HG02759 (cell line): ENCODE measurements around the gene ESRP2.

Experiments
- ATAC-seq: cut with Tn5 transposase; IDR thresholded peaks from one replicate; pipeline ENCODE4 v1.9.1; 2021; ENCODE audit warnings: mild to moderate bottlenecking, moderate library complexity; ENCODE audit not compliant: unreplicated experiment

ESRP2 gene

DNA sequence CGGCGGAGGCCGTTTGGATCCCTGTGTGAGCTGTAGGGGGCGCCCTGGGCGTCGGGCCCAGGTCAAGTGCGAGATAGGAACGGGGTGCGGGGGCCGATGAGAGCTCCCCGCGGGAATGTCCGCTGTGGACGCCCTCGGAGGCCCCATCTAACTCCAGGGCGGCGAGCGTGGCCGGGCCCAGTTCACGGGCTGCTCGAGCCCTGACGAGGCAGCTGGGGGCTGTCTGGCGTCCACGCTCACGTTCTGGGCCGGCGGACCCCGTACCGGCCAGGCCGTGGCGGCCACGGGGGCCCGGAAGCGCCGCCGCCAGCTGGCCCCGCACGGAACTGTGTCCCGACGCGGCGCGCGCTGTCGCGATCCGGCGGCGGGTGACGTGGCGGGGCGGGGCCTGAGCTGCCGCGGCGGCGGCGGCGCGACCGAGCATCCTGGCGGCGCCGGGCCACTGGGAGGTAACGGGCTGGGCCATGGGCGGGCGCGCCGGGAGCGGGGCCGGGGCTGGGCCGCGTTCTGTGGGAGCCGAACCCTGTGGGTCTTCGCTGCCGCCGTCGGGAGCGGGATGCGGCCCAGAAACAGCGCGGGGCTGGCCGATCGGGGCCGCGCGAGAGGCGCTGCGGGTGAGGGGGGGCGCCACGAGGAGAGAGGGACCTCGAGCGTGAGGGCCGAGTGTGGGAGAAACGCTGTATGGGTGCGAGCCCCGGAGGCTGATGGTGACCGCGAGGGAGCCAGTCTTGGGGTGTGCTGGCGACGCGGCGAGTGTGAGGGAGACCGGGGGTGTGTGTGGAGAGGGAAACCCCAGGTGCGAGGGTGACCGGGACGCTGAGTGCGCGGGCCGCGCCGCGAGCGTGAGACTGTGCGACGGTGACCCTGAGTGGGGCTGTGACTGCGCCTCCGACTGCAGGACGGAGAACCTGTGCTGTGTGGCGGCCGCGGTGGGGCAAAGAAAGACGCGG, 28.5 kb upstream of the ESRP2 start, which contains the start of gene SLC7A6:
Gene SLC7A6, plus strand, starts transcription at position 399 of the 950 bp plus-strand sequence. CDS start 10,201 bp downstream, outside the sequence.
- peak; percentile 73 for ATAC-seq

DNA sequence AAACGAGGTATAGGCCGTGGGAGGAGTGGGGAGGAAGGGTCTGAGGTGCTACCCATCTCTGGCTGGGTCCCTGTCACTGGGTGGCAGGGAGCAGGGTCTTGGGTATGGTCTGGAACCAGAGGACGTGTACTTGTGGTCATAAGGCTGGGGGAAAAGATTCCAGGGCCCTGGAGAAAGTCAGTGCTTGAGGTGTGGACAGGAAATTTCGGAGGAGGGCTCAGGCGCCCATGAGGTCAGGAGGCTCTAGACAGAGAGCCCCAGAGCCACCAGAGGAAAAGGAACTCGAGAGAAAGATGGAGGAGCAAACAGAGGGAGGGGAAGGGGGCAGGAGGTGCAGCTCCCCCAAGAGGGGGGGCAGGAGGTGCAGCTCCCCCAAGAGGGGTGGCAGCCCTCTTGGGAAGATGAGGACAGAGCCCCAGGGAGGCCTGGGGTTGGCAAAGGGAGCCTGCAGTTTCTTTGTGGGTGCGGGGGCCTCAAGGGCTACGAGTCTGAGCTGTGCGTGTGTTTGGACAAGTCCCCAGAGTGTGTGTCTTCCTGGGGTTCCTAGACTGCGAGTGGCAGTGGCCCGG, 27.7 kb upstream of the ESRP2 start:
- ATAC-seq, result no peak

DNA sequence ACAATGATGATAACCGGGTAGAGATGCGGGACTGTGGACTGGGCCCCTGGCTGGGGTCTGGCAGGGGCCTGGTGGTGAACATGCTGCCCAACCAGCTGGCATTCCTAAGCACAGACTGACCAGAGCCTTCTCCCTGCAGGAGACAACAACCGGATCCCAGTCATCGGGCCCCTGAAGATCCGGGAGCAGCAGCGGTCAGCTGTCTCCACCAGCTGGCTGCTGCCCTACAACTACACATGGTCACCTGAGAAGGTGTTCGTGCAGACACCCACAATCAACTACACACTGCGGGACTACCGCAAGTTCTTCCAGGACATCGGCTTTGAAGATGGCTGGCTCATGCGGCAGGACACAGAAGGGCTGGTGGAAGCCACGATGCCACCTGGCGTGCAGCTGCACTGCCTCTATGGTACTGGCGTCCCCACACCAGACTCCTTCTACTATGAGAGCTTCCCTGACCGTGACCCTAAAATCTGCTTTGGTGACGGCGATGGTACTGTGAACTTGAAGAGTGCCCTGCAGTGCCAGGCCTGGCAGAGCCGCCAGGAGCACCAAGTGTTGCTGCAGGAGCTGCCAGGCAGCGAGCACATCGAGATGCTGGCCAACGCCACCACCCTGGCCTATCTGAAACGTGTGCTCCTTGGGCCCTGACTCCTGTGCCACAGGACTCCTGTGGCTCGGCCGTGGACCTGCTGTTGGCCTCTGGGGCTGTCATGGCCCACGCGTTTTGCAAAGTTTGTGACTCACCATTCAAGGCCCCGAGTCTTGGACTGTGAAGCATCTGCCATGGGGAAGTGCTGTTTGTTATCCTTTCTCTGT, 23.3 kb upstream of the ESRP2 start:
- no peak for ATAC-seq

DNA sequence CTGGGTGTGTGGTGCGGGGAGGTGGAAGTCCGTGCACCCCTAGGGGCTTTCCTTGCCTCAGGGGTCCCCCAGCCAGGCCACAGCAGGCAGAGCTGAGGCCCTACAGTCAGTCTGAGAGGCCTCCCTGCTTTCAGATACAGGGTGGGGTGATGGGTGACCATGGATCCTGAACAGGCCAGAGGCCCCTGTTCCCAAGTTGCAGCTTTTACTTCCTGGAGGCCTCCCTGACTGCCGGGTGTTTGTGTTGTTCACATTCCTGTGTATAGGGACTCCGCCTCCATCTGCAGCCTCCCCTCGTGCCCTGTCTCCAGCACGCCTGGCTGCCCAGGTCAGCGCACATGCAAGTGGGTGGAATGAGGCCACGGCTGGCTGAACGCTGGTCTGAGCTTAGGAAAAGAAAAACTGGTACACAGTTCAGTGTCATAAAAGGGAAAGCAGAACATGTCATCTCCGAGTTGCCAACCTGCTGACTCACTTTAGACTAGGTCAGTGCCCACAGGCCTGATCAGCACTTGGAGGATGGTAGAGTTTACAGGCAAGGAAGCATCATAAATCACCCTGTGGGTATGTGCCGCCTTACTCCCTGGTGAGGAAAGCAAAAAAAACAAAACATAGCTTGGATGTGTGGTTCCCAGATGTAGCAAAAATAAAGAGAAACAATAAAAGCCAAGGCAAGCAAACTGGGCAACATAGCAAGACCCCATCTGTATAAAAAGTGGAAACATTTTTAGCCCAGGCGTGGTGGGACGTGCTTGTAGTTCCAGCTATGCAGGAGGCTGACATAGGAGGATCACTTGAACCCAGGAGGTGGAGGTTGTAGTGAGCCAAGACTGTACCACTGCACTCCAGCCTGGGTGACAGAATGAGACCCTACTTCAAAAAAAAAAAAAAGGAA, 22.2 kb upstream of the ESRP2 start:
- peak; percentile 29 for ATAC-seq

DNA sequence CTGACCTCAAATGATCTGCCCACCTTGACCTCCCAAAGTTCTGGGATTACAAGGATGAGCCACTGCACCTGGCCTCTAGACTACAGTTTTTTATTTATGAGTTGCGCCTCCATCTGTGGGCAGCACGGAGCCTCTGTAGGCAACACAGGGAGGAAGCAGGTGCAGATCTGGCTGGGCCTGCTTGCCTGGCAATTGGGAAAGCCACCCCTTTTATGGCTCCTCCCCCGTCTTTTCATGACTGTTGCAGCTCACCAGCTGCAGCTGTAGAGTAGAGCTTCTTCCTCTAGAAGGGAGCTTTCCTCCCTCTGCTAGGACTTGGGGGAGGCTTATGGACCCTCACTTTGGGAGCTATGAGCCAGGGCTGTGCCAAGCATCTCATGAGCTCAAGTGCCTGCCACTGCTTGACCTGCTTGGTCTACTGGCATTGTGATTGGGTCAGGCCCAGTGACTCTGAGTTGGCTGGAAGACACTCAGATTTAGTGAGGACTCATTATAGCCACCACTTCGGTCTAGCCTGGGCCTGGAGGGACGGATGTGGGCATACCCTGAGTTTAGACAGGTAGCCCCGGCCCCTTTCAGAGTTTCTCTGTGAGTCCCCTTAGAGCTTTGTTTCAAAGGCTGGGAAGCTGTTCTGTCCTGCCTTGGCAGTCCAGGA, 21.5 kb upstream of the ESRP2 start:
- ATAC-seq, result peak; percentile 62

DNA sequence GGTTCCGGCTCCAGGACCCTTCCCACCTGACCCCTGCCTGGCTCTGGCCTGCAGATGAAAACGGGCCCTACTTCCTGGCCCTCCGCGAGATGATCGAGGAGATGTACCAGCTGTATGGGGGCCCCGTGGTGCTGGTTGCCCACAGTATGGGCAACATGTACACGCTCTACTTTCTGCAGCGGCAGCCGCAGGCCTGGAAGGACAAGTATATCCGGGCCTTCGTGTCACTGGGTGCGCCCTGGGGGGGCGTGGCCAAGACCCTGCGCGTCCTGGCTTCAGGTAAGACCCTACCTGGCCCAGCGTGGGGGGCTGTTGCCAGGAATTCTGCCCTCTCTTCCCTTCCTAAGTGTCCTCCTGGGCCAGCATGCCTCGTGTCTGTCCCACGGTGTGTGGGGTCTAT, 19.8 kb upstream of the ESRP2 start:
- ATAC-seq, result no peak

DNA sequence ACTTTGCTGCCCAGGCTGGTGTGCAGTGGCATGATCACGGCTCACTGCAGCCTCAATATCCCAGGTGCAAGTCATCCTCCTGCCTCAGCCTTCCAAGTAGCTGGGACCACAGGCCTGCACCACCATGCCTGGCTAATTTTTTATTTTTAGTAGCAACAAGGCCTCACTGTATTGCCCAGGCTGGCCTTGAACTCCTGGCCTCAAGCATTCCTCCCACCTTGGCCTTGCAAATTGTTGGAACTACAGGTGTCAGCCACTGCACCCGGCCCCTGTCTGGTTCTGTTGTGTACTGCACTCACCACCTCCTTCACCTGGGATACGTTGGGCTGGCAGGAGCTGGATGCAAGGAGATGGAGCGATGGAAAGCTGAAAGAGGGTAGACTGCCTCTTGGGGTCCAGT, 17.8 kb upstream of the ESRP2 start:
- ATAC-seq, result no peak

DNA sequence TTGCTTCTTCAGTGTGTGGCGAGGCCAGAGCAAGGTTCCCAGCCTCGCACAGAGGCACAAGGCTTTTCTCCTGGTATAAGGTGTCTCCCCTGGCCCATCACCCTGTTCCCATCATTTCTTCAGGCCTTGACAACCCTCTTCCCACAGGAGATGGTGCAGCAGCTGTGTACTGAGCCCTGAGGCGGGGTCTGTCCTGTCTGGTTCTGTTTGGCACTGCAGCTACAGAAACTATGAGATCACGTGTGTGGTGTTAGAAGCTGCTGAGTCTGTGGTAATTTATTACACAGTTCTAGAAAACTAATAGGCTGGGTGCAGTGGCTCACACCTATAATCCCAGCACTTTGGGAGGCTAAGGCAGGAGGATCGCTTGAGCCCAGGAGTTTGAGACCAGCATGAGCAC, 16.5 kb upstream of the ESRP2 start:
- ATAC-seq, result no peak

DNA sequence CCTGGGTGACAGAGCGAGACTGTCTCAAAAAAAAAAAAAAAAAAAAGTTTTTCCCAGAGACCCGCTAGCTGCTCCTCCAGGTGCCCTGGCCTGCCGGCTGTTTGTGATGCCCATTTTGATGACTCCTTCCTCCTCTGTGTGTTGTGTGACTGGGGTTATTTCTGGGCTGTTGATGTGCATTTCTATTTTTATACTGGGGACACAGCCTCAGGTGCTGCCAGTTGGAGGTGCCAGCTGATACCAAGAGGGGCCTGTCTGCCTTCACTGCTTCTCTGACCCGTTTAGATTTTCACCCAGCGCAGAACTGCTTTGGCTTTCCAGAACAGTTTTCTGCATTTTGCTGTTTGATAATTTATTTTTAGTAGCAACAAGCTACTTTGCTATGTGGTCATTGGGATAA, 15.9 kb upstream of the ESRP2 start:
- ATAC-seq, result no peak

DNA sequence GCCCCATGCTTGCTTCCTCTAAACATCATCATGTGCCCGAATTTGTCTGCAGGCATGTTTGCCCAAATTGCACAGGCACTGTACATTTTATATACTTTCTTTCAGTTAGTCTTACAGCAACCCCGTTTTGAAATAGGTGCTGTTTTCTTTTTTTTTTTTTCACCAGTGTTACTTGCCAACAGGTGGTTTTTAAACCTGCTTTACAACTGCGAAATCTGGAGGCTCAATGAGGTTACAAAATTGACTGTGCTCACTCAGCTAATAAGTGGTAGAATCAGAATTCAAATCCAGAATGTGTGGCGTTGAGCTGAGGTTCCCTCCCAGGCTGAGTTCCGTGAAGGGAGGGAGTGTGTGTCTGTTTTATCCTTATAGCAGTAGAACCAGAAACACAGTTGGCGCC, 15.0 kb upstream of the ESRP2 start:
- ATAC-seq, result no peak

DNA sequence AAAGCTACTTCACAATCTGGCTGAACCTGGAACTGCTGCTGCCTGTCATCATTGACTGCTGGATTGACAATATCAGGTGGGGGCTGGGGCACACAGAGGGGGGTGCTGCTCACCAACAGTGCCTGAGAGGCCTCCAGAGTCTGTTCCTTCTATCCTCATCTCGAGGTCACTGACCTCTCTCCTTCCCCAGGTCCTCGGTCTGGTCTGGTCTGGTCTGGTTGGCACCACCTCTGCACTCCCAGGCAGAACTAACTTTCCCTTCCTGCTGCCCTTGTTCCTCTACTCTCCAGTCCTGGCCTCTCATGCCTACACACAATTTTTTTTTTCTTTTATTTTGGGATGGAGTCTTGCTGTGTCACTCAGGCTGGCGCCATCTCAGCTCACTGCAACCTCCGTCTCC, 13.4 kb upstream of the ESRP2 start:
- no peak for ATAC-seq

DNA sequence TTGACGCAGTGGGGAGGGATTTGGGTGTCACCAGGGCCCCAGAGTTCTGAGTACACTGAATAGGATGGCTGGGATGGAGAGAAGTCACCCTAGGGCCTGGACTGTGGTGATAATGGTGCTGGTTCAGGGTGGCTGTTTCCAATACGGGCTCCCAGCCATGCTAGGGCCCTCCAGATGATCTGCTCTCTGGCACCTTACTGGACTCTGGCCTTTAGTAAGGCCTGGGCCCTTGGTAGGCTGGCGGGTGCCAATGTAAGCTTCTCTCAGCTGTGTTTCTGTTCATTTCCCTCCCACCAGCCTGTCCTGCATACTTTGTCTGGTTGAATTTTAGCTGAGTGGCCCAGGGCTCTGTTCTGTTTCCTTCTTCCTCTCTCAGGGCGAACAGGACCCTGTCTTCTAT, 12.0 kb upstream of the ESRP2 start:
- ATAC-seq, result no peak

DNA sequence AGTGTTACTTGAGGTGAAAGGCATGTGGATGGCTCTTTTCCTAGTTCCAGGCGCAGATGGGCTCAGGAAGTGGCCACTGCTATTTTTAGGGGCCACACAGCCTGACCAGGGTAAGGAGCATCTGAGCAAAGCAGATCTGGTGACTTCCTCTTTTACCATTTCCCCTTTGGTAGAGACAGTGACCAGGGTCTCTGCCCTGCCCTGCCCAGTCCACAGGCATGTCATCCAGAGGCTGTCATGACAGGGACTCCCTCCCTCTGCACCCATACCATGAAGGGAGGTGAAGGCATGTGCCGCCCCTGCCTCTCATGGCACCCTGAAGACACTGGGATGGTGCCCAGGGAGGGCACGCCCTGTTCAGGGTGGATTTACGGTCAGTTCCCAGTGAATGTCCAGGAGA, 11.5 kb upstream of the ESRP2 start:
- ATAC-seq, result no peak

DNA sequence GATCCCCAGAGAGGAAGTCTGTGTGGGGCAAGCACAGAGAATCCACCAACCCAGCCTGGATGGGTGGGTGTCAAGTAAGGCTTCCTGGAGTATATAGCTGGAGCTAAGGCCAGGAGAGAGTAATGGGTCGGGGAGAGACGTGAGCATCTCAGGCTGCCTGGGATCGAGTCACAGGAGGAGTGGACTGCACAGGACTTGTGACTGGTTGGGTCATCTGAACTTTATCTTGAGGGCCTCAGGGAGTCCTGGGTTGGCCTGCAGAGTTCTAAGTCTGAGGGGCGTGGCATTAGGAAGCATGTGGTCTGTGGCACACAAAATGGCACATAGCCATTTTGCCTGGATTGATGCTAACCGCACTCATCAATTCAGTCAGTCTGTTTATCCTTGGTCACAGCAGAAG, 10.7 kb upstream of the ESRP2 start:
- ATAC-seq, result no peak

DNA sequence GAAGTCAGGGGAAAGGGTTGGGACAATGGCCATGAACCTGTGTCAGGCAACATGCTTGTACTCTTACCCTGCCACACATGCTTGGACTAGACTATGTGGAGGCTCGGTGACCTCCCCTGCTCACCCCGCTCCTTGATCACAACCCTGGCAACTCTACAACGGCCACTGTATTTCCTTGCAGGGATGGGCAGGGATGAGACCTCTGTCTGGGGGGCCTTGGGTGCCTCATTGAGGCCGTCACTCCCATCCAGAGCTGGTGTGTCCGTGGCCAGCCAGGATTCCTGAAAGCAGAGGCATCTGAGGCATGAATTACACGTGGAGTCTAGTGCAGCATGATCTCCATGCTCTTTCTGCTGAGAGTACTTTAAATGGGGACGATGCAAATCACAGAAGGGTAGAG, 10.2 kb upstream of the ESRP2 start:
- ATAC-seq, result no peak

DNA sequence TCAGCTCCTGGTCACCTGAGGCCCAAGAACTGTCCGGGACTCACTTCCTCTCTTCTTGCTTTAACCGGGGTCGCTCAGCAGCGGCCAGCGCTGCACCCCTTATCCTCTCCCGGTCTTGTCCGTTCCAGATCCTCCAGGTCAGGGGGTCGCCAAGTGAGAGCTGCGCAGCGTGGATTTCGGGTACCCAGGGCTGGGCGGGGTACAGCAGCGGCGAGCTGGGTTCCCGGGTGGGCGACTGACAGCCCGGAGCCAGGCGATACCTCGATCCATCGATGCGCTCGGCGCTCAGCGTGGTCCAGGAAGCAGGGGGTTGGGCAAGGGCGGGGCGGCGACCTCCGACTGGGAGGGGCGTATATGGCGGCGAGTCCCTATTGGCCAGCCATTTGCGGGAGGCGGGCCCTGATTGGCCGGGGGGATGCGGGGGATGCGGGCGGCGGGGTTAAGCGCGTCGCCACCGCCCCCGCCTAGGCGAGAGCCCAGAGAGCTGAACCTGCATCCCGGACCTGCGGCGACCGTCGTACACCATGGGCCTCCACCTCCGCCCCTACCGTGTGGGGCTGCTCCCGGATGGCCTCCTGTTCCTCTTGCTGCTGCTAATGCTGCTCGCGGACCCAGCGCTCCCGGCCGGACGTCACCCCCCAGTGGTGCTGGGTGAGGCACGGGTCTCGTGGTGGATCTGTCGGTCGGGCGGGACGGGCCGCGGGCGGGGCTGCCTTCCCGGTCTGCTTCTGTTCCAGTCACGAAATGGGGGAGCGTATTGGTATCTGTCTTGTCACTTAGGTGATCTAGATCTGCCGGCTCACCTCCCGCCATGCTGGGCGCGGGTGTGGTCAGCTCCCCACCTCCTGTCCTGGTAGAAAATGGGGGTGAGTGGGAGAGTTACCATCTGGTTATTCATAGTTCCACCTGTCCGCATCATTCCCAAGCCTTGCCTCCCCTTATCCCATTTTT, 9.3 kb upstream of the ESRP2 start, which contains the start of gene PLA2G15:
Gene PLA2G15, plus strand, starts transcription at position 471 of the 951 bp plus-strand sequence. Its CDS starts 54 bp downstream, at position 525.
- ATAC-seq, result peak; percentile 90

DNA sequence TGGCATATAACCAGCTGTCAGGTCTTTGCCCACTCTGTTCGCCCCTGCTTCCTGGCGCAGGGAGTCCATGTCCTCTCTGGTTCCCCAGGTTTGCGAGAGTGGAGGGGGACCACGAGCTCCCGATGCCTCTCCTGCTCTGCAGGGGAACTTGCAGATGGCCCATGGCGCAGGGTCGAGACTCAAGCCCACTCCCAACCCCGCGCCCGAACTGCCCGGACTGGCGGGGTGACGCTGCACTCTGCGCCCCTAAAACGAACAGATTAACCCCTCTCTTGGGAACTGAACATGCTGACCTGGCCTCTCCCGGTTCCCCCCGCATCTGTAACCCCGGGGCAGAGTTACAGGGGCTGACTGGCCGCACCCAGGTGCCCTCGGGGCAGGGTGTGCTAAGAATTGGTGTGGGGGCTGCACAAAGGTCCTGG, 8.6 kb upstream of the ESRP2 start:
- peak; percentile 3 for ATAC-seq

DNA sequence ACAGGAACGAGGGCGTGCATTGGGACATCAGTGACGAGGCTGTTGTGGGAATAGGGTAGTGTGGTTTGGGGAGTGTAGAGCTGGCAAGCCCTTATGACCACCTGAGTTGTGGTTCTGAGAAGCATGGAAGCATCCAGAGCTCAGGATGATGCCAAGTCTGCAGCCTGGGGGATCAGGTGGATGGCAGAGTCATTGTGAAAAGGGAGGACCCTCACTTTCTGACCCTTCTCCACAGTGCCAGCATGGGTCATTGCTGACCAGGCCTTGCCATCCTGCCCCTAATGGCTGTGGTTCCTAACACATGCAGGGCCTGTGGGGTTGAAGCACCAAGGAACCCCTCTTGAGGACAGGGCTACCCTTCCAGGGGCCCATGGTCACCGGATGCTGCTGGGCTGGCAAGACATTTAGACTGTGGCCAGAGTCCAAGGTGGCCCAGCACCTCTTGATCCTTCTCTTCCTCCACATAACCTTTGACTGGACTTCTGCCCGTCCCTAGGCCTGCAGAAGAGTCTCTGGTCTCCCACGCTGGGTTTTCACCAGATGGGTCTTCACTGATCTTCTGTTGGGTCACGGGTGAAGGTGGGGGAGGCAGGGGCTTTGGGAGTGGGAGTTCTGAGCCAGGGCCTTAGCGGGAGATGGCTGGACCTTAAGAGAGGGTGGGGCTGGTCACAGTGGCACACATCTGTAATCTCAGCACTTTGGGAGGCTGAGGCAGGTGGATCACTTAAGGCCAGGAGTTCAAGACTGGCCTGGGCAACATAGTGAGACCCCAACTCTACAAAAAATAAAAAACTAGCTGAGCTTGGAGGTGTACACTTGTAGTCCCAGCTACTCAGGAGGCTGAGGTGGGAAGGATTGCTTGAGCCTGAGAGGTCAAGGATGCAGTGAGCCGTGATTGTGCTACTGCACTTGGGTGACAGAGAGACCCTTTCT, 7.3 kb upstream of the ESRP2 start:
- ATAC-seq, result no peak
